ENCODE results near the gene DIPK1B. TPM values are rescaled to one million over a fixed set of nuclear protein-coding genes. Genes with fewer than 3 reads are reported as not detected.

DIPK1B gene
- total RNA-seq, 1 donor from 2014 or later, result 17.1 TPM

DNA sequence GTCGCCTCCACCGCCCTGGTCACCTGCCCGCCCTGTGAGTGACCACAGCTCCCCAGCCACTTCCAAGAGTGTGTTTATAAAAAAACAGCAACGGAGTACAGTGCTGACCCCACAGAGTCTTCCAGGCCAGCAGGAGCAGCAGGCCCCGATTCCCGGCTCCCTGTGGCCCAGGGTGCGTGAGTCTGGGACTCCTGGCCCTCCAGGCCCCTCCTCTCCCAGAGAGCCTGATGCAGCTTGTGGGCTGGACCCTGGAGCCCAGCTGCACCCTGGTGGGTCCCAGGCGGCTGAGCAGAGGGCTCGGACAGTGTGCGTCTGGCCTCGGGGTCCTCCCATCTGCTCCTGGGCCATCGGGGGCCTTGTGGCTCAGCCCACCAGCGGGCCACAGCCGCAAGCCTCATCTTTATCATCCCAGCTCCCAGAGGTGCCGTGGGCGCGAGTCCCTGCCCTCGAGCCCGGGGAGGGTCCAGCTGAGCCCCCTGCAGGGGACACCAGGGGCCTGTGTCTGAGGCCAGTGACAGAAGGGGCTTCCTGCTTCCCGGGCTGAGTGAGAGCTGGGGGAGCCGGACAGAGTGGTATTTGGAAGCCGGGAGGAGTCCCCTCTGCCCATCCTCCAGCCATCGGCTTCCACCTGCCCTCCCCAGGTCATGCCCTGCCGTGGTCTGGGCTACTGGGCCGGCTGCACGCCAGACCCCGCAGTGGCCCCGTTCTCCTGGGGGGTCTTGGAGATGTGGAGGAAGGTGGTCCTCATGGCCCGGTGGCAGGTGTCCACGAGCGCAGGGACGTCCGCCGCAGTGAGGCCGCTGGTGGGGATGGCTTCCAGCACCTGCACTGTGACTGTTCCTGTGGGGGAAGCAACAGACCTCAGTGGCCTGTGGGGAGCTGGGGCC lies 39.0 kb upstream of the DIPK1B start:
- Histone ChIP-seq H3K27me3 (ENCODE audit: control insufficient read depth, insufficient read depth, low read length) (peaks cover 4% of the 10 kb centered on the region), H3K4me3 (ENCODE audit: low read depth, low read length) (no peak overlapping the region), H3K36me3 (ENCODE audit: control insufficient read depth, insufficient read depth, low read length) (peaks cover 1% of the 10 kb centered on the region)
- DNase-seq (ENCODE audit: low read depth), result no peak
- no peak for TF ChIP-seq CTCF (IDR thresholded peaks at IDR 0.05; ENCODE audit: insufficient read depth, low read length, poor library complexity, severe bottlenecking)

DNA sequence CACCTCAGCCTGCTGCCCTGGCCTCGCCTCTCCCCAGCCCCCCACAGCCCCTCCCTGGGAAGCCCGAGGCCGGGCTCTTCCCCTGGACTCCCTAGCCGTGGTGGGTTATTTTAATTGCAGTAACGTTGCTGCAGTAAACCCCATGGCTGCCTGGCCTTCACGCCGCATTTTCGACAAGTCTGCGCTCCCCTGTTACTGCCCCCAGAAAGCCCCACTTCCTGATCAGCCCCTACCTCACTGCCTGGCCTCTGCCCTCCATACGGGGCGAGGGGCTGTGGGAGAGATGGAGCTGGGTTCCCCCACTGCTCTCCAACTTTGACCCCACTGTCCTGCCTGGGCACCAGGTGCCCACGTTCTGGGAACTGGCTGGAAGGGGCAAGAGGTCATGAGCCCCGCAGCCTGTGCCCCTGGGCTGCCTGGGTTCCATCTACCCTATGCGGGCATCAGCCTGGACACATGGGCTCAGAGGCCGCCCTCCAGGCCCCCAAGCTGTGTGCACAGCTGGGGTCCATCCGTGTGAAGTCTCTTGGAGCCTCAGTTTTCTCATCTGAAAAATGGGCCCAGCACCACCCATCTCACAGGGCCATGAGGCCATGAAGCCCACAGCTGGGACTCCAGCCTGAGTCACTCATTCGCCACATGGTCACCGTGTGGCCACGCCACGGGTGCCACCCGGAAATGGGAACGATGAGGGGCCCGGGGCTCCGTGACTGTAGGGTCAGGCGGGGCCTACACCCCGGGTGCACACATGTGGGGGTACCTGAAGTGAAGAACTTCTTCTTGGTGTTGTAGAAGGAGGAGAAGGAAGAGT lies 38.2 kb upstream of the DIPK1B start:
- Histone ChIP-seq H3K4me3 (ENCODE audit: low read depth, low read length) (no peak overlapping the region), H3K36me3 (ENCODE audit: control insufficient read depth, insufficient read depth, low read length) (peaks cover 1% of the 10 kb centered on the region), H3K27me3 (ENCODE audit: control insufficient read depth, insufficient read depth, low read length) (peaks cover 4% of the 10 kb centered on the region)
- TF ChIP-seq CTCF (IDR thresholded peaks at IDR 0.05; ENCODE audit: insufficient read depth, low read length, poor library complexity, severe bottlenecking), result no peak
- no peak for DNase-seq (ENCODE audit: low read depth)

- no peak overlapping the region for H3K4me3 ChIP-seq (ENCODE audit: low read depth, low read length)
- H3K27me3 ChIP-seq (ENCODE audit: control insufficient read depth, insufficient read depth, low read length), result peaks cover 4% of the 10 kb centered on the region
- H3K36me3 ChIP-seq (ENCODE audit: control insufficient read depth, insufficient read depth, low read length), result peaks cover 1% of the 10 kb centered on the region
- DNase-seq (ENCODE audit: low read depth), result no peak
- TF ChIP-seq CTCF (IDR thresholded peaks at IDR 0.05; ENCODE audit: insufficient read depth, low read length, poor library complexity, severe bottlenecking), result no peak
These were observed 37.5 kb upstream of the DIPK1B start for GRCh38 chr9:136674786-136675349.

DNA sequence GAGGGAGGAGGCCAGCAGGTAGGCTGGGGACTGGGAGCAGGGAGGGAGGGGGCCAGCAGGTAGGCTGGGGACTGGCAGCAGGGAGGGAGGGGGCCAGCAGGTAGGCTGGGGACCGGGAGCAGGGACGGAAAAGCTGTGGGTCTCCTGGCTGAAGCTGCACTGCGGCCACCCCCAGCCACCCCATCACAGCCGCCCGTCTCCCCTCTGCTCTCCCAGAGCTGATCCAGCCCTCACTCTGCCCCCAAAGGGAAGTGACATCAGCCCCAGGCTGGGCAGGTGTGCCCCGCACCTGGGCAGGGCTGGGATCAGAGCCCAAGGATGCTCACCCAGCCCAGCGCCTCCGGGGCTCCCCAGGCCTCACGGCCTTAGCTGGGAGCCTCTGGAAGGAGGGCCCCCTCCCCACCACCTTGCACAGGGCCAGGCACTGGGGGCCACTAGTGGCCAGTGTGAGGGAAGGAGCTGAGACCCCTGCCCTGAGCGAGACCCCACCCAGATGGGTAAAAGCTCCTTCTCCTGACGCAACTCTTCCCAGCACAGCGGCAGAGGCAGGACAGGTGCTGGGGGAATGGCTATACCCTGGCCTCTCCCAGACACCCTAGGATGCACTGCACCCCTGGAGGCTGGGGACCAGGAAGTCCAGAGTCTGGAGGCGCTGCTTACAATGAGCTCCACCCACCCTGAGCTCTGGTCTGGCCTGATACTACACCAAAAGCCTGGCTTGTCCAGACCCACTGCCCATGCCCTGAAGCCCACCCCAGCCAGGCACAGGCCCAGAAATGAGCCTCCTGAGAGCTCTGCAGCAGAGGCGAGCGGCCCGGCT lies 36.7 kb upstream of the DIPK1B start:
- Histone ChIP-seq H3K4me3 (ENCODE audit: low read depth, low read length) (no peak overlapping the region), H3K27me3 (ENCODE audit: control insufficient read depth, insufficient read depth, low read length) (no peaks in the 10 kb centered on the region), H3K36me3 (ENCODE audit: control insufficient read depth, insufficient read depth, low read length) (peaks cover 1% of the 10 kb centered on the region)
- no peak for TF ChIP-seq CTCF (IDR thresholded peaks at IDR 0.05; ENCODE audit: insufficient read depth, low read length, poor library complexity, severe bottlenecking)
- DNase-seq (ENCODE audit: low read depth), result no peak

DNA sequence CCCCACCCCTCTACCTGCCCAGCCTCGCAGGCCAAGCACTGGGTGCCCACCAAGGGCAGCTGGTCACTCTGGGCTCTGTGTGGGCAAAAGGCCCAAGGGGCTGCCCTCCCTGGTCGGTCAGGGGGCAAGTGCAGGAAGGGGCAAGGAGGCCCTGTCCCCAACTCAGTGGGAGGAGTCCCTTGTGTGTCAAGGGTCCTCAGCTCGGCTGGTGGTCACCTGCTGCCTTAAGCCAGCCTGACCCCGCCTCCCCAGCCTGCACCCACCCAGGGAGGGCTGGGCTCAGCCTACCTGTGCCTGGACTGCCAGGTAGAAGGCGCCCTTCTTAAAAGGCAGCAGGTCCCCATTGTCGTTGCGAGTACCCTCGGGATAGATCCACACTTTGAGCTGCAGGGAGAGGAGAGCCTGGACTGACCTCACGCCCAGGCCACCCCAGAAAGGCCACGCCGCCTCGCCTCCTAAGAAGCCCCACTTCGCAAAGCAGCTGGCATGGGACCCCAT lies 36.0 kb upstream of the DIPK1B start:
- Histone ChIP-seq H3K27me3 (ENCODE audit: control insufficient read depth, insufficient read depth, low read length) (no peaks in the 10 kb centered on the region), H3K4me3 (ENCODE audit: low read depth, low read length) (no peak overlapping the region), H3K36me3 (ENCODE audit: control insufficient read depth, insufficient read depth, low read length) (peaks cover 1% of the 10 kb centered on the region)
- no peak for TF ChIP-seq CTCF (IDR thresholded peaks at IDR 0.05; ENCODE audit: insufficient read depth, low read length, poor library complexity, severe bottlenecking)
- no peak for DNase-seq (ENCODE audit: low read depth)
